ENCODE measurements around the gene SHISA9. TPM values are rescaled to one million over a fixed set of nuclear protein-coding genes. Genes with fewer than 3 reads are reported as not detected.

SHISA9 gene
- total RNA-seq, 6 donors from 2014 or later: 0.13 to 1.7 (median 0.20) TPM; not detected in 2

DNA sequence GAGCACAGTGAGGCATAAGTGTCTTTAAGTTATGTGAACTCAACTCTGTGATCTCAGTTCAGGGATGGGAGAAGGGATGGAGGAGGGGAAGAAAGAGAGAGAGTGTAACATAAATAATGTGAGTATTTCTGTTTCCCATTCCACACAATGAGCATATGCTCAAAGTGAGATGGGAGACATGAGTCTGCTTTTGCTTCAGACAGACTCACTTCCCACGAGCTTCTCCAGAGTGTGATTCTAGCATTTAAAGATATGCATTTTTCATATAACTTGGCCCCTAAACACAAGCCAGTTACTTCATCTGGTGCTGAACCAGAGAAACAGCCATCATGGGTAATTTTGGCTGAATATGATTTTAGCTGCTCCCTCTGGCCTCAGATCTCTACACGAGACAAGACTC lies 35.0 kb downstream of the SHISA9 start:
- no peak for ATAC-seq (ENCODE audit: low FRiP score in 2 of 2)
- H3K36me3 ChIP-seq: no peaks in the 10 kb centered on the region
- no peaks in the 10 kb centered on the region for H3K27me3 ChIP-seq
- DNase-seq: no peak
- no peak for TF ChIP-seq POLR2AphosphoS5 (IDR thresholded peaks at IDR 0.05)
- TF ChIP-seq, protein P1, sequence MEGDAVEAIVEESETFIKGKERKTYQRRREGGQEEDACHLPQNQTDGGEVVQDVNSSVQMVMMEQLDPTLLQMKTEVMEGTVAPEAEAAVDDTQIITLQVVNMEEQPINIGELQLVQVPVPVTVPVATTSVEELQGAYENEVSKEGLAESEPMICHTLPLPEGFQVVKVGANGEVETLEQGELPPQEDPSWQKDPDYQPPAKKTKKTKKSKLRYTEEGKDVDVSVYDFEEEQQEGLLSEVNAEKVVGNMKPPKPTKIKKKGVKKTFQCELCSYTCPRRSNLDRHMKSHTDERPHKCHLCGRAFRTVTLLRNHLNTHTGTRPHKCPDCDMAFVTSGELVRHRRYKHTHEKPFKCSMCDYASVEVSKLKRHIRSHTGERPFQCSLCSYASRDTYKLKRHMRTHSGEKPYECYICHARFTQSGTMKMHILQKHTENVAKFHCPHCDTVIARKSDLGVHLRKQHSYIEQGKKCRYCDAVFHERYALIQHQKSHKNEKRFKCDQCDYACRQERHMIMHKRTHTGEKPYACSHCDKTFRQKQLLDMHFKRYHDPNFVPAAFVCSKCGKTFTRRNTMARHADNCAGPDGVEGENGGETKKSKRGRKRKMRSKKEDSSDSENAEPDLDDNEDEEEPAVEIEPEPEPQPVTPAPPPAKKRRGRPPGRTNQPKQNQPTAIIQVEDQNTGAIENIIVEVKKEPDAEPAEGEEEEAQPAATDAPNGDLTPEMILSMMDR (IDR thresholded peaks at IDR 0.05): no peak
- TF ChIP-seq EP300 (IDR thresholded peaks at IDR 0.05): no peak
- no peak for TF ChIP-seq POLR2A (IDR thresholded peaks at IDR 0.05)
- 72 to 87% methylated on average over 2 of the region's 2 CpGs for WGBS, 2 donors
- no peaks in the 10 kb centered on the region for H3K9me3 ChIP-seq
- H3K4me1 ChIP-seq: no peaks in the 10 kb centered on the region
- H3K4me3 ChIP-seq: no peak overlapping the region
- H3K27ac ChIP-seq: no peak overlapping the region

DNA sequence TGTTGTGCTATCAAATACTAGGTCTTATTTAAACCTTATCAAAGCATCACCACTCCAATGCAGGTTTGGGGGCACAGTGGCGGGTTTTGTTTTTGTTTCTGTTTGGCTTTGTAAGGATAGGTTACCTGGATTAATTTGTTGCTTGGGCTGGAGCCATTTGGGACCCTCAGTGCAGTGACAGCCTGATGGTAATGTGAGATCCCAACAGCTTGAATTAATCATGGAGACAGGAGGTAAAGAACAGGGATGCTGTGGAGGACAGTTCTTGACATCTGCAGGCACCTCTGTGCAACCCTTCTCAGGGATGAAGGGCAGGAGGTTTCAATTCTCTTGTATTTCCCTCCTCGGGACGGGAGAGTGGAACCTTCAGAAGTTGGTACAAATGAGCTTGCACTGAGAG lies 40.5 kb downstream of the SHISA9 start:
- TF ChIP-seq, protein P1 (IDR thresholded peaks at IDR 0.05): no peak
- TF ChIP-seq POLR2AphosphoS5 (IDR thresholded peaks at IDR 0.05): no peak
- TF ChIP-seq EP300 (IDR thresholded peaks at IDR 0.05): no peak
- no peak for TF ChIP-seq POLR2A (IDR thresholded peaks at IDR 0.05)
- DNase-seq (no peak), ATAC-seq (ENCODE audit: low FRiP score in 2 of 2) (no peak)
- Histone ChIP-seq H3K27me3 (no peaks in the 10 kb centered on the region), H3K9me3 (no peaks in the 10 kb centered on the region), H3K4me3 (no peak overlapping the region), H3K4me1 (no peaks in the 10 kb centered on the region), H3K27ac (no peak overlapping the region), H3K36me3 (no peaks in the 10 kb centered on the region)
- 65 to 66% methylated on average over 3 of the region's 3 CpGs for WGBS, 2 donors

DNA sequence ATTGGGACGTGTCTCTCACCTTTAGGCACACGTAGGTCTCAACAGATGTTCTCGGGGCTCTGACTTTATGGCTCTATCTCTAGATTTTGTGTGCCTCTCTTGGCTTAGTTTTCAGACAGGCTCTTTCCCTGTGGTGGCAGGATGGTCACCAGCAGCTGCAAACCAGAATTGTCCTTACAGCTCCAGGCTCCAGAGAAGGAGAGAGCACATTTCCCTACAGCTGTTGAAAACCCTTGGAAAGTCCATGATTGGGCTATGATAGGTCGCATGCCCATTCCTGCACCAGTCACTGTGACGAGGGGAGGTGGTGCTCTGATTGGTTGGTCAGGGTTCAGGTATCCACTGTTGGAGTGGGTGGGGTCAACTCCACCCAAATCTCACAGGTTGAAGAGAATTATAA lies 41.5 kb downstream of the SHISA9 start:
- Histone ChIP-seq H3K9me3 (peaks cover 0 to 2% (median 0%) of the 10 kb centered on the region in 4 donors), H3K27me3 (no peaks in the 10 kb centered on the region), H3K4me1 (no peaks in the 10 kb centered on the region), H3K27ac (no peak overlapping the region), H3K36me3 (no peaks in the 10 kb centered on the region), H3K4me3 (no peak overlapping the region)
- no peak for TF ChIP-seq POLR2A (IDR thresholded peaks at IDR 0.05)
- no peak for TF ChIP-seq POLR2AphosphoS5 (IDR thresholded peaks at IDR 0.05)
- TF ChIP-seq, protein P1 (IDR thresholded peaks at IDR 0.05): no peak
- TF ChIP-seq EP300 (IDR thresholded peaks at IDR 0.05): no peak
- DNase-seq: no peak
- no peak for ATAC-seq (ENCODE audit: low FRiP score in 2 of 2)
- WGBS, 2 donors: 71 to 73% methylated on average over 5 of the region's 5 CpGs

DNA sequence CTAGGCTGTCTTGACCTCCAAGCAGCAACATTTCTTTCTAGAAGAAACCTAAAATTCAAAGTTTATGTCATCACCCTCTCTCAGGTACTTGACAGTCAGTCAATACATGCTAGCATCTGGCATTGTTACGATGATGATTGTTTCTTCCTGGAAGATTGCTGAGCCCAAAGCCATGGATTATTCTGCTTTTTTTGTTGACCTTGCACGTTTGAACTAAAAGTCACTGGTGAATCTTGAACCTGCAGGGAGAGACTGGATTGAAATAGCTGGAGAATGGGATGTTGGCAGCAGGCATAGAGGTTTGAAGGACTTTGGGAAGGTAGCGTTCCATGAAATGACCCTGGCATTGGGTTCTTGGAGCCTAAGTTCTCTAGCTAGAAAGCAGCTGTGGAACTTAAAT lies 42.9 kb downstream of the SHISA9 start:
- WGBS, 2 donors: 74 to 79% methylated on average over 3 of the region's 3 CpGs
- ATAC-seq (ENCODE audit: low FRiP score in 2 of 2) (no peak), DNase-seq (no peak)
- Histone ChIP-seq H3K27me3 (no peaks in the 10 kb centered on the region), H3K36me3 (no peaks in the 10 kb centered on the region), H3K4me3 (no peak overlapping the region), H3K9me3 (peaks cover 0 to 2% (median 0%) of the 10 kb centered on the region in 4 donors), H3K4me1 (no peaks in the 10 kb centered on the region), H3K27ac (no peak overlapping the region)
- no peak for TF ChIP-seq EP300 (IDR thresholded peaks at IDR 0.05)
- no peak for TF ChIP-seq POLR2A (IDR thresholded peaks at IDR 0.05)
- TF ChIP-seq, protein P1 (IDR thresholded peaks at IDR 0.05): no peak
- TF ChIP-seq POLR2AphosphoS5 (IDR thresholded peaks at IDR 0.05): no peak

DNA sequence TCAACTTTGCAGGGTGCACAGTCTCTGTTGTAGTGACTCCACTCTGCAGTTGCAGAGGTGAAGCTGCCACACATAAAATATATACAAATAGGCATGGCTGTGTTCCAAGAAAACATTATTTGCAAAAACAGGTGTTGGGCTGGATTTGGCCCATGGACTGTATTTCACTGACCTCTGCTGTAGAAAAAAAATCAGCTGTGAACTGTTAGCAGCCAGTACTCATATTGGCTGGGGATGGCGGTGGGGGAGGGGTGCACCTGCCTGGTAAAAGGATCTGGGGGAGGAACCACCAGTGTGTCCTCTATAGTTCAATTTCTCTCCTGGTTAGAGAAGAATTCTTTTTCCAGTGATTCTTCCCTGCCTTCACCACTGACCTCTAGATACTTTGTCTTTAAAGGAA lies 50.0 kb downstream of the SHISA9 start:
- TF ChIP-seq EP300 (IDR thresholded peaks at IDR 0.05): no peak
- TF ChIP-seq, protein P1 (IDR thresholded peaks at IDR 0.05): no peak
- TF ChIP-seq POLR2A (IDR thresholded peaks at IDR 0.05): no peak
- TF ChIP-seq POLR2AphosphoS5 (IDR thresholded peaks at IDR 0.05): no peak
- DNase-seq: no peak
- Histone ChIP-seq H3K27me3 (no peaks in the 10 kb centered on the region), H3K4me1 (no peaks in the 10 kb centered on the region), H3K9me3 (peaks cover 0 to 2% (median 0%) of the 10 kb centered on the region in 4 donors), H3K36me3 (no peaks in the 10 kb centered on the region), H3K4me3 (no peak overlapping the region), H3K27ac (no peak overlapping the region)
- 83 to 92% methylated on average over 1 of the region's 1 CpG for WGBS, 2 donors
- no peak for ATAC-seq (ENCODE audit: low FRiP score in 2 of 2)
